Mesenchymal stem cell (in vitro differentiated cells and primary cell): ENCODE data around the gene AMER2.

Experiments
- DNase-seq: peaks from one replicate; pipeline ENCODE4 v3.0.0-alpha.2; 2013
- H2AFZ ChIP-seq: one replicate; pipeline ENCODE4 v1.6.1; 2013; ENCODE audit warnings: low read depth, mild to moderate bottlenecking, control low read depth, inconsistent platforms, low read length, moderate library complexity
- H2AK5ac ChIP-seq: 2 replicates; pipeline ENCODE4 v1.6.1; 2013; ENCODE audit warnings: low read length, moderate library complexity, mild to moderate bottlenecking, inconsistent platforms; ENCODE audit not compliant: severe bottlenecking
- H2BK120ac ChIP-seq: one replicate; pipeline ENCODE4 v1.6.1; 2013; ENCODE audit warnings: low read depth, mild to moderate bottlenecking, inconsistent platforms, low read length, moderate library complexity
- H2BK12ac ChIP-seq, 2 experiments: one replicate each; pipeline ENCODE4 v1.6.1; 2013; ENCODE audit warnings: inconsistent platforms in 2 of 2, low read length in 2 of 2, mild to moderate bottlenecking in 2 of 2, moderate library complexity in 2 of 2, control low read depth in 1 of 2
- H2BK15ac ChIP-seq: one replicate; pipeline ENCODE4 v1.6.1; 2013; ENCODE audit warnings: mild to moderate bottlenecking, low read depth, inconsistent platforms; ENCODE audit not compliant: poor library complexity, severe bottlenecking
- H2BK5ac ChIP-seq: 2 replicates; pipeline ENCODE4 v1.6.1; 2013; ENCODE audit warnings: low read depth, mild to moderate bottlenecking, low read length, control low read depth, inconsistent platforms; ENCODE audit not compliant: poor library complexity, severe bottlenecking
- H3K14ac ChIP-seq, 2 experiments: one replicate each; pipeline ENCODE4 v1.6.1; 2013; ENCODE audit warnings: inconsistent platforms in 2 of 2, low read length in 2 of 2, control low read depth in 1 of 2, mild to moderate bottlenecking in 1 of 2, moderate library complexity in 1 of 2
- H3K18ac ChIP-seq, 2 experiments: one replicate each; pipeline ENCODE4 v1.6.1; 2013; ENCODE audit warnings: inconsistent platforms in 2 of 2, low read length in 2 of 2, control low read depth in 1 of 2, low read depth in 1 of 2, mild to moderate bottlenecking in 1 of 2
- H3K23ac ChIP-seq, 2 experiments: one replicate each; pipeline ENCODE4 v1.6.1; 2013; ENCODE audit warnings: inconsistent platforms in 2 of 2, low read length in 2 of 2, mild to moderate bottlenecking in 2 of 2, moderate library complexity in 2 of 2, control low read depth in 1 of 2
- H3K27ac ChIP-seq: 2 replicates; pipeline ENCODE4 v1.5.1; 2013; ENCODE audit warnings: mild to moderate bottlenecking, moderate library complexity, low read length, control low read depth, inconsistent platforms; ENCODE audit not compliant: poor library complexity, severe bottlenecking
- H3K27me3 ChIP-seq, 2 experiments: 2 replicates each; pipeline versions ENCODE4 v1.6.1 to v1.7.0; 2013; ENCODE audit warnings: low read length in 2 of 2, mild to moderate bottlenecking in 2 of 2, moderate library complexity in 2 of 2, control low read depth in 1 of 2, inconsistent platforms in 1 of 2; ENCODE audit not compliant: control insufficient read depth in 1 of 2, insufficient read depth in 1 of 2
- H3K36me3 ChIP-seq, 2 experiments: 2 replicates each; pipeline versions ENCODE4 v1.6.1 to v1.7.0; 2013; ENCODE audit warnings: low read length in 2 of 2, control low read depth in 1 of 2, inconsistent platforms in 1 of 2, low read depth in 1 of 2, mild to moderate bottlenecking in 1 of 2; ENCODE audit not compliant: insufficient read depth in 2 of 2, control insufficient read depth in 1 of 2
- H3K4ac ChIP-seq, 2 experiments: one replicate each; pipeline ENCODE4 v1.6.1; 2013; ENCODE audit warnings: inconsistent platforms in 2 of 2, low read length in 2 of 2, mild to moderate bottlenecking in 2 of 2, moderate library complexity in 2 of 2, control low read depth in 1 of 2, low read depth in 1 of 2
- H3K4me1 ChIP-seq: 2 replicates; pipeline ENCODE4 v1.6.1; 2013; ENCODE audit warnings: low read depth, low read length, control low read depth; ENCODE audit not compliant: control insufficient read depth, insufficient read depth
- H3K4me2 ChIP-seq: 2 replicates; pipeline ENCODE4 v1.6.1; 2013; ENCODE audit warnings: low read length, mild to moderate bottlenecking, inconsistent platforms; ENCODE audit not compliant: poor library complexity, severe bottlenecking
- H3K4me3 ChIP-seq, 2 experiments: 2 replicates each; pipeline versions ENCODE4 v1.5.1 to v1.7.0; 2013; ENCODE audit warnings: low read length in 2 of 2, mild to moderate bottlenecking in 2 of 2, control low read depth in 1 of 2, low read depth in 1 of 2; ENCODE audit not compliant: insufficient read depth in 1 of 2
- H3K79me1 ChIP-seq: replicated peaks from 2 replicates; pipeline ENCODE4 v1.6.1; 2013; ENCODE audit warnings: mild to moderate bottlenecking, control low read depth, low read length, inconsistent platforms; ENCODE audit not compliant: poor library complexity, severe bottlenecking
- H3K9ac ChIP-seq: 2 replicates; pipeline ENCODE4 v1.7.0; 2013; ENCODE audit warnings: mild to moderate bottlenecking, low read length, moderate library complexity
- H3K9me3 ChIP-seq: 2 replicates; pipeline ENCODE4 v1.7.0; 2013; ENCODE audit warnings: mild to moderate bottlenecking, low read length; ENCODE audit not compliant: control insufficient read depth
- H4K8ac ChIP-seq: one replicate; pipeline ENCODE4 v1.6.1; 2013; ENCODE audit warnings: inconsistent platforms, mild to moderate bottlenecking, low read length, moderate library complexity
- H4K91ac ChIP-seq: one replicate; pipeline ENCODE4 v1.6.1; 2013; ENCODE audit warnings: mild to moderate bottlenecking, low read length, inconsistent platforms
- WGBS: methylation state at CpG from one replicate; pipeline ENCODE4 v1.1.7; 2013; ENCODE audit warnings: mixed read lengths; 5-methylcytosine and 5-hydroxymethylcytosine counted together

AMER2 gene

DNA sequence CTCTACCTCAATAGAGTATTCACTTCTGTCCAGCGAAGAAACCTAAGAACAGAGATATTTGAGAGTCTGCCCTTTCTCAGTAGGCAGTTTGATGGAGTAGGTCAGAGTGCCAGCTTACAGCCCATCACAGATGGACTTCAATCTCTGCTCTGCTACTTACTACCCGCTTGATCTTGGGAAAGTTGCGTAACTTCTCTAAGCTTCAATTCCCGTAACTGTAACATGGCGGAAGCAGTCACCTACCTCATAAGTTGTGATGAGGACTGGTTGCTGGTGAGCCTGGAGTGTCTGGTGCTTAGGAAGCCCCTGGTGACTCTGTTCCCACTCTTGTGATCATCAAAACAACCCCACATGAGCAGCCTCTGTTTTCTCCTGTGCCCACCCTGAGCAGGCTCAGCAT is 31.0 kb downstream of the AMER2 start:
- Histone ChIP-seq H2BK12ac (no peak overlapping the region), H2BK5ac (no peak overlapping the region), H3K4me1 (no peaks in the 10 kb centered on the region), H2AFZ (no peak overlapping the region), H3K9ac (no peak overlapping the region), H3K27me3 (peaks cover 10 to 21% of the 10 kb centered on the region in 2 experiments), H3K23ac (no peak overlapping the region), H3K79me1 (no peaks in the 10 kb centered on the region), H3K36me3 (no peaks in the 10 kb centered on the region), H3K4me3 (no peak overlapping the region), H3K4ac (no peak overlapping the region), H2AK5ac (no peak overlapping the region), H3K9me3 (no peaks in the 10 kb centered on the region), H3K18ac (no peak overlapping the region), H2BK15ac (no peak overlapping the region), H4K8ac (no peak overlapping the region), H3K14ac (no peak overlapping the region), H4K91ac (no peak overlapping the region), H3K27ac (no peak overlapping the region), H2BK120ac (no peak overlapping the region), H3K4me2 (no peak overlapping the region)
- no peak for DNase-seq
- 93% methylated on average over 4 of the region's 5 CpGs for WGBS

DNA sequence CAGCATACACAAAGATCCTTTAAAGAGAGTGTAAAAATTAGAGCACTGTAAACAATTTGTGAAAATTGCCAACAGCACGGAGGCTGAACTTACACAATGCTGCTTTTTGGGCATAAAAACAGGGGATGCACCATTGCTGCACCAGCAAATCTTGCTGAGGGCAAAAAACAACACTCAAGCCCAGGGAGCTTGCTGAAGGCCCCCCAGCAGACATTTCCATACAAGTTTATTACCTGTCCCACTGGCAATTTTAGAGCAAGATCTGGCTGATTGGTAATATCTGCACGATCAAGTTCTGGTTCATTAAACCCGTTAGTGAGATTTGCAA is 34.3 kb downstream of the AMER2 start:
- no peak overlapping the region for H3K4ac ChIP-seq
- no peaks in the 10 kb centered on the region for H3K36me3 ChIP-seq
- no peak overlapping the region for H2AK5ac ChIP-seq
- no peak overlapping the region for H2BK15ac ChIP-seq
- H3K4me2 ChIP-seq, result no peak overlapping the region
- no peak overlapping the region for H3K23ac ChIP-seq
- H2BK5ac ChIP-seq, result no peak overlapping the region
- no peaks in the 10 kb centered on the region for H3K79me1 ChIP-seq
- DNase-seq, result no peak
- H2BK12ac ChIP-seq, result no peak overlapping the region
- H3K14ac ChIP-seq, result no peak overlapping the region
- H3K27me3 ChIP-seq, result peaks cover 22 to 43% of the 10 kb centered on the region in 2 experiments
- no peak overlapping the region for H3K27ac ChIP-seq
- H4K91ac ChIP-seq, result no peak overlapping the region
- no peak overlapping the region for H3K4me3 ChIP-seq
- no peak overlapping the region for H2BK120ac ChIP-seq
- WGBS, result 65% methylated on average over 3 of the region's 3 CpGs
- no peak overlapping the region for H3K9ac ChIP-seq
- H2AFZ ChIP-seq, result no peak overlapping the region
- no peak overlapping the region for H4K8ac ChIP-seq
- no peaks in the 10 kb centered on the region for H3K4me1 ChIP-seq
- H3K9me3 ChIP-seq, result peaks cover 4% of the 10 kb centered on the region
- no peak overlapping the region for H3K18ac ChIP-seq

DNA sequence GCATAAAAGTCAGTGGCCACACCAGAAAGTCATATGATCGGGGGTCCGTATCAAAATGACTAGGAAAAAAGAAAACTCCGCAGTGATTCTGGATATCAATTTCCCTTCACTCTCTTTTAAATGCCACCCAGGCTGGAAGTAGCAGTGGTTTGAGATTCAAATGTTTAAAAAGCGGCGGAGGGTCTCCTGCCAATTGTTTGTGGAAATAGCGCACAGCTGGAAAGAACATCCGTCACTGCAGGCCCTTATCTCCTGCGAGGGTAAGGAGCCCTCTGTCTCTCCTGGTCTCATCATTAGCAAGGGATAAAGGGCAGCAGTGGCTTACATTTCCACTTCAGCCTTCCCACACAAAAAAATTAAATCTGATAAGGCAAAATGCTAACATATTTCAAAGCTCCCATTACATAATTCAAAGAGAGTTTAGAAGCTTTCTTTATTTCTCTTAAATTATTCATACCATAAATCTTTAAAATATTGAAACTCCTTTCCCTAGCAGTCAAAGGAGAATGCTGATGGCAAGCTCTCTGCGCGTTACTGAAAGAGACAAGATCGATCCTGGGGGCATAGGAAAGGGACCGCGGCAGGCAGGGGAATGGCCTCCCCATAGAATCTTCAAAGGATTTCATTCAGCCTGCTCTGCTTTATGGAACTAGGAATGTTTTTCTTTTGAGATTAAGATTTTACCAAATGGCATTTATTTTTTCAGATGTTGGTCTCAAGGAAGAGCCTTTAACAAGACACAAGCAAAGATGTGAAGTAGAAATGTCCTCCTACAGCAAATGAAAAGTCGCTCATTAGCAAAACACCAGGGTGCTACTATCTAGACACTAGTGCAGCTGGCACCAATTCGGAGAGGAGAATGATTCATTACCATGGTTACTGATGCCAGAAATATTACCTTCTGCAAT is 35.0 kb downstream of the AMER2 start:
- Histone ChIP-seq H4K91ac (no peak overlapping the region), H3K4me3 (no peak overlapping the region), H2BK5ac (no peak overlapping the region), H3K23ac (no peak overlapping the region), H3K9ac (no peak overlapping the region), H3K9me3 (peaks cover 4% of the 10 kb centered on the region), H2BK120ac (no peak overlapping the region), H3K79me1 (no peaks in the 10 kb centered on the region), H4K8ac (no peak overlapping the region), H3K27ac (no peak overlapping the region), H3K4ac (no peak overlapping the region), H3K36me3 (no peaks in the 10 kb centered on the region), H3K4me2 (no peak overlapping the region), H3K14ac (no peak overlapping the region), H3K4me1 (no peaks in the 10 kb centered on the region), H2AFZ (no peak overlapping the region), H3K27me3 (peaks cover 19 to 45% of the 10 kb centered on the region in 2 experiments), H2BK15ac (no peak overlapping the region), H3K18ac (no peak overlapping the region), H2AK5ac (no peak overlapping the region), H2BK12ac (no peak overlapping the region)
- no peak for DNase-seq
- WGBS, result 13% methylated on average over 11 of the region's 15 CpGs

DNA sequence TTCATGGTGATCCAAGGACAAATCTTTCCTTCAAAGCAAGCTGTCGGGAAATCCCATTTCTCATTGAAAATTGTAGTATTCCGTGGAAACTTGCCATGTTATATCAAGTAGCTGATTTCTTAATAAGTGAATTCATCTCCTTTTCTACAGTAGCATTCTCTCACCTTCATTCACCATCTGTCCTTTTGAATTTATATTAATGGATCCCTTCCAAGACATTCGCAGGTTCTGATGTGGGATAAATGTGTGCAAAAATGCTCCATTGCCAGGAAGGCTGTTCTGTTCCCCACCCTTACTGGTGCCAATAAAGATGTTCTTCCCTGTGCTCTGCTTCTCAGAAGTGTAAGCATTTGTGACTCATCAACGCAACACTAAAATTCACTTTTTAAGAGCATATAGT is 36.2 kb downstream of the AMER2 start:
- Histone ChIP-seq H2AFZ (no peak overlapping the region), H4K91ac (no peak overlapping the region), H3K4me3 (no peak overlapping the region), H3K27me3 (peaks cover 19 to 48% of the 10 kb centered on the region in 2 experiments), H3K23ac (no peak overlapping the region), H2BK12ac (no peak overlapping the region), H2AK5ac (no peak overlapping the region), H2BK120ac (no peak overlapping the region), H3K36me3 (no peaks in the 10 kb centered on the region), H3K14ac (no peak overlapping the region), H2BK15ac (no peak overlapping the region), H2BK5ac (no peak overlapping the region), H3K18ac (no peak overlapping the region), H3K27ac (no peak overlapping the region), H3K4ac (no peak overlapping the region), H3K9me3 (peaks cover 4% of the 10 kb centered on the region), H3K4me2 (no peak overlapping the region), H3K4me1 (no peaks in the 10 kb centered on the region), H3K79me1 (no peaks in the 10 kb centered on the region), H3K9ac (no peak overlapping the region), H4K8ac (no peak overlapping the region)
- 84% methylated on average over 4 of the region's 4 CpGs for WGBS
- no peak for DNase-seq
